GDM1 (cell line): ENCODE measurements around the gene NDUFAB1.
"Not testable (repeated sequence)": the region's sequence is repeated elsewhere in the genome, so short reads cannot be mapped to it uniquely, and the experiment has no call there.

Source experiments
- DNase-seq: peaks from one replicate; lab custom pipeline; 2025; lab: John Stamatoyannopoulos, UW

Gene NDUFAB1

DNA sequence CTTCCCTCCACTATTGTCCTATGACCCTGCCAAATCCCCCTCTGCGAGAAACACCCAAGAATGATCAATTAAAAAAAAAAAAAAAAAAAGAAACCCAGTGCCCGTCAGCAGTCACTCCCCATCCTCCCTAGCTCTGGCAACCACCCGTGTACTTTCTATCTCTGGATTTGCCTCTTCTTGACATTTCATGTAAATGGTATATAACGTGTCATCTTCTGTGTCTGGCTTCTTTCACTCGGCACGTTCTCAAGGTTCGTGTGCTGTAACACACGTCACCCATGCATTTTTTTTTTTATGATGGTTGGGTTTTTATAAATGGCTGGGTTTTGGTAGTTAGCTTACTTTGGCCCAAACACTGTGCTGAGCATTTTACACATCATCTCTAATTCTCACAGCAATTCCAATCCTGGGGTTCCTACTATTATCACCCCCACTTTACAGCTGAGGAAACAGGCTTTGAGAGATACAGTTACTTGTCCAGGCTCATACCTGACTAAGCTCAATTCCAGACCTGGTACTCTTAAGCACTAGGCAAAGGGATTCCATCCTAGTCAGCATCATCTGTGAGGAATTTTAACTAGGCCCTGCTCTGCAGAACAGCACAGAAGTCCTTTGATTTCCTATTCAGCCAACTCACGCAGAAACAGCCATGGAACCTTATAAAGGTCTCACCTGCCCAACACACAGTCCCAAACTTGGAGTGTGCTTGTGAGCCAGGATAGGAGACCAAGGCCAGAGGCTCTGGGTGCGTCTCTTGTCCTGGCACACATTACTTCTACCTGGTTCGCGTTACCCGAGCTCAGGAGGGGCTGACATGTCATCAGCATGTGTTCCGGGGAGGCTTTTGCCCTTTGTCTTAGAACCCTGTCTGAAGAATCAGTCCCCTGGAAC, 11.7 kb downstream of the NDUFAB1 start:
- no peak for DNase-seq

DNA sequence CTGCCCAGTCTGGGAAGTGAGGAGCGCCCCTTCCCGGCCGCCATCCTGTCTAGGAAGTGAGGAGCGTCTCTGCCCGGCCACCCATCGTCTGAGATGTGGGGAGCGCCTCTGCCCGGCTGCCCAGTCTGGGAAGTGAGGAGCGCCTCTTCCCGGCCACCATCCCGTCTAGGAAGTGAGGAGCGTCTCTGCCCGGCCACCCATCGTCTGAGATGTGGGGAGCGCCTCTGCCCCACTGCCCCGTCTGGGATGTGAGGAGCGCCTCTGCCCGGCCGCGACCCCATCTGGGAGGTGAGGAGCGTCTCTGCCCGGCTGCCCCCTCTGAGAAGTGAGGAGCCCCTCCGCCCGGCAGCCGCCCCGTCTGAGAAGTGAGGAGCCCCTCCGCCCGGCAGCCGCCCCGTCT, 12.8 kb downstream of the NDUFAB1 start:
- not testable (repeated sequence) for DNase-seq

DNA sequence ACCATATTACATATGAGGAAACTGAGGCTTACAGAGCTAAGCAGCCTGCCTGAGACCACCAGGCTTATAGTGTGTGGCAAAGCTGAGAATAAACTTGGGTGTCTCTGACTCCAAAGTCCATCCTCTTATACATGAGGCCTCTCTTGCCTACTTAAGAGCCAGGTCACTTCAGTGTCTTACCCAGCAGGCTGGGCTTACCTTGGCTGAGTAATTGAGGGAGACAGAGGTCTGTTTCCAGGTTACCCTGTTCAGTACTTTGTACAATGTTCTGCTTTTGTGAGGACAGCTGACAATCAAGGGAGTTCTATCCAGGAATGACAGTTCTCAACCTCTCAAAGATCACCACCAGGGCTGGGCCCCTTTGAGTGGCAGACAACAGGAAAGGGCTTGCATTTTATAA, 14.4 kb downstream of the NDUFAB1 start:
- DNase-seq = no peak

DNA sequence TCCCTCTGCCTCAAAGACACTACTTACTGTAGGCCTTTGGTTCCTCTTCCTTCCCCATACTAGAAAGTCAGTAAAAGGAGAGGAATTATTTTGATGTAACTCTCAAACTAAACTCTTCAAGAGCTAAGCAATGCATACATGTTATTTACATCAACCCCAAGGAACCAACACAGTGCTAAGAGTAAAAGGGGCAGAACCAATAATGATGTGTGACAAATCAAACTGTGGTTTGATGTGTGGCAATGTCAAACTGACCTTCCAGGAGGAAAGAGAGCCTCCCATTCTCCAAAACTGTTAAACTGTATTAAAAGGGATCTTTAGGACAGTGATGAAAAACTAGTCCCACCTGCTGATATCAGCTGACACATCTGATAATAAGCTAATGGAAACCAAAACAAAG, 15.7 kb downstream of the NDUFAB1 start:
- DNase-seq = no peak

DNA sequence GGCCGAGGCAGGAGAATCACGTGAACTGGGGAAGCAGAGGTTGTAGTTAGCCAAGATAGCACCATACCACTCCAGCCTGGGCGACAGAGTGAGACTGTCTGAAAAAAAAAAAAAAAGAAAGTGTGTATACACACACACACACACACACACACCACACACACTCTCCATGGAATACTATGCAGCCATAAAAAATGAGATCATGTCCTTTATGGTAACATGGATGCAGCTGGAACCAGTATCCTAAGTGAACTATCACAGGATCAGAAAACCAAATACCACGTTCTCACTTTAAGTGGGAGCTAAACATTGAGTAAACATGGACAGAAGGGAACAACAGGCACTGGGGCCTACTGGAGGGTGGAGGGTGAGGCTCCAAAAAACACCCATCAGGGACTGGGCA, 16.7 kb downstream of the NDUFAB1 start:
- DNase-seq = no peak

DNA sequence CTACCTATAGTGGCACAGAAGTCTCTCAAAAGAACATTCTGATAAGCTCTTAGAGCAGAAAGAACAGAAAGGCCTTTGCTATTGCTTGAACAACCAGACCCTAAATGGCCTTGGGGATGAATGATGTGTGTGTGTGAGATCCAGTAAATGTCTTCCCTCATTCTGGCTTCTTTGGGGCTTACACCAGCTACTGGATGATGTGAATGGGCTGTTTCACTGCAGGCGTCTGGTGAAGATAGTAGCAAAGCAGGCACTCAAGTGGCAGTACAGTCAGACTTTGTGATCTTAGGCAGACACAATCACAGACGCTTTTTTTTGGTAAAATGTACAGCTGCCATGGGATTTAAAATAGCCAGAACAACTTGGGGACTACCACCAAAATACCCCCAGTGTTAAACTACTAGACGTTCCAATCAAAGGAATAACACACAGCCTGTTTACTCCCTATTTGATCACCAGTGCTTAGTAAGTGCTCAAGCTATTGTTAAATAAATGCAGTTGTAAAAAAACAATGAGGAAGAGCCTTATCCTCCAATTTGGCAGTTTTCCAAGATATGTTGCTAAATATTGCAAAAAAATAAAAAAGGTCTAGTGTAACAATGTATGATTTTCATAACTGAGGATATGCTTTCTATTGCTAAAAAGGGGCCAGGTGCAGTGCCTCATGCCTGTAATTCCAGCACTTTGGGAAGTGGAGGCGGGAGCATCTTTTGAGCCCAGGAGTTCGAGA, 17.9 kb downstream of the NDUFAB1 start:
- DNase-seq = no peak

DNA sequence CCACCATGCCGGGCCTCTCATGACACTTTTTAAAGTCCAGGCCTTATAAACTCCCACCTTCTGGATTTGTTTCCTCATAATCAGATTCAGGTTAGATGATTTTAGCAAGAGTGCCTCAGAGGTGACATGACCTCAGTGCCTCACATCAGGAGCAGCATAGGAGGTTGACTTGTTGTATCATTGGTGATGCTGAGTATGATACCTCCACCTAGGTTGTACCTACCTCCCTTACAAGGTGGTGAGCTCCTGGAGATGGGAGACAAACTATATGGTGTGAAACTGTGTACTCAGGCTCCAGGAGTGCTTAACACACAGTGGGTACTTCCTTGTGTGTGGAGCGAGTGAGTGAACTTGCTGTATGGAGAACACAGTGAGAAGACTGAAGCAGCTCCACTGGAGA, 18.6 kb downstream of the NDUFAB1 start:
- DNase-seq = no peak

DNA sequence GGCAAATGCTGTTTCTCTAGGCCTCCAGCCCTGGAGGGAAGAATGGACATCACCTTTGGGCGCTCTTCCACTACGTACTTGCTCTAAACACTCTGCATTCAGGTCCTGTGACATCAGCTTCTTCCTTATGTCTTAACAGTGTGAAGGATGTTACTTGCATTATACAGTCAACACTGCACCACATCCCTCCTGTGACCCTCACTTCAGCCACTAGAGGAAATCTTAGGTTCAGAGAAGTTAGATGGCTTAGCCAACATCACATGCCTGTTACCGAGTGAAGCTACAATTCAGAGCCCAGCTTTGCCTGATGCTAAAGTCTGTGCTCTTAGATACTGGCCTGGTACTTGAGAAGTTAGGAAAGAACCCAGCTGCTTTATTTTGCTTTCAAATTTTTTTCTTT, 20.3 kb downstream of the NDUFAB1 start:
- DNase-seq = no peak

DNA sequence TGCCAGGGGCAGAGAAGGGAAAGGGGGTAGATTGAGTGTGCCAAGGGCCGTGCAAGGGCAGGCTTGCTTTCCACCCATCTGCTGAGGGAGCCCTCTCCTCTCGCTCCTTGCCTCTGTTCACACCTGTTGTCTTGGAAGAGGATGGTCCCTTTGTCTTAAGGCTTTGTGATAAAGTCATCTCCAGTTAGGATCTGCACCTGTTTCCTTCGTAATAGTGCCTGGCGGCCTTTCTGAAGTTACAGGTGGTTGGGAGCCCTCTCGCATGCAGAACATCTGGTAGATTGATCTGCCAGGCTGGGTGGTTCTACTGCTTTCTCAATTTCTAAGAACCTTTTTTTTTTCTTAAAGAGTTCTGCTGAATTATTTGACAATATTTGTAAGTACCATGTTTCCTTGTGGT, 22.3 kb downstream of the NDUFAB1 start:
- DNase-seq = no peak

DNA sequence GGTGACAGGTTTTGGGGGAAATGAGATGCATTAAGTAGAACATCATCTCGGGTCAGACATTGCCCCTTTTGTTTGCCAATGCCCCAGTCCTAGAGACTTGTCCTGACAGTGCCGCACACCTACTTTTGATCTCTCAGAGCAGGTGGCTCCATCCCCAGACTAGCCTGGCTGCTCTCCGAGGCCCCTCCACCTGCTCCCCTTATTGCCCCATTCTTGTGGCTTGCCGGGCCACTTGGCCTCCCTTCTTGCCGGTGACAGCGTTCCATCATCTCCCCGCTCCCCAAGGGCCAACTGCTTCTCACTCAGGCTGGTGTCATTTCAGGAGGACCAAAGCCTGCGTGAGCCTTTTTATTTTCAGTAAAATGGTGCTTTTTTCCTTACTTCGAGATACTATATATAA, 23.7 kb downstream of the NDUFAB1 start:
- DNase-seq = no peak

DNA sequence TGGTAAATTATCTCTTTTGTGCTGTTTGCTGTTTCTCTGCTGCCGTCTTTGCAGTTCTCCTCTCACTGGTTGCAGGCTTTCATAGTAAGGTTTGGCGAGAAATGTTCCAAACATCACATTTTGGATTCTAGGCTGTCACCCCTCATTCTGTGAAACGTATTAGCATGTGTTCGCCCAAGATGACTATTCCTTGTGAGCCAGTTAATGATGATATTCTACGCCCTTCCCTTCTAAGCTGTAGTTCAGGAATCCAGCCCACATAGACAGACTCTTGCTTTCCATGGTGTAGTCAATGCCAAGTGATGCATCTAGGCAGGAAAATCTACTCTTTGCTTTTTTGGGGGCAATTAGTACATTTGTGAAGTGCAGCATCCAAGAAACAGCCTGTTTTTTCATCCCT, 24.2 kb downstream of the NDUFAB1 start:
- no peak for DNase-seq

DNA sequence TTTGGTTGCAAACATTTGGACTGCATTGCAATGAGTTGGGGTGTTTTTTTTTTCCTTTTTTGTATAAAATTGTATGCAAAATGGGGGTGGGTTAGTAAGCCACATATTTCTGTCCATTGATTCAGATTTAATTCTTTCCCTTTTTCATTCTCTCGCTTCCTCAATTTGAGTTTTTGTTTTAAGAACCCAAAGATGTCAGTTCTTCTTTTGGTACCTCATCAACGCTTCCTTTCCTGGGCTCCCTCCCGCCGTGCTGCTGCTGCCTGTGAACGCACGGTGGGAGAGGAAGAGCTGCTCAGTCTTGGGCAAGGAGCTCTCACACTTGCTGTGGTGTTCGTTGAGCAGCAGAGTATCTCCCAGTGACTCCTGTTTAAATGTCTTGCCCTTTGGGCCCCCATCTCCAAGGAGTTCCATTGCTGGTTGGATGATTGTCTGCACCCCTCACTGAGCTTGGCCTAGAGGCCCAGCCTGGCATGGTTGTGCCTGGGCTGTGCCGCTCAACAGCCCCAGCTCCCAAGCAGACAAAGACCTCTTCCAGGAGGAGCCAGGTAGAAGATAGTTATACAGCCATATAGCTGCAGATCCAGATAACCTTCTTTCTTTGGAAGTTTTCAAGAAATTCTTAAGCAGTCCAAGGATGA, 25.0 kb downstream of the NDUFAB1 start:
- DNase-seq = no peak

DNA sequence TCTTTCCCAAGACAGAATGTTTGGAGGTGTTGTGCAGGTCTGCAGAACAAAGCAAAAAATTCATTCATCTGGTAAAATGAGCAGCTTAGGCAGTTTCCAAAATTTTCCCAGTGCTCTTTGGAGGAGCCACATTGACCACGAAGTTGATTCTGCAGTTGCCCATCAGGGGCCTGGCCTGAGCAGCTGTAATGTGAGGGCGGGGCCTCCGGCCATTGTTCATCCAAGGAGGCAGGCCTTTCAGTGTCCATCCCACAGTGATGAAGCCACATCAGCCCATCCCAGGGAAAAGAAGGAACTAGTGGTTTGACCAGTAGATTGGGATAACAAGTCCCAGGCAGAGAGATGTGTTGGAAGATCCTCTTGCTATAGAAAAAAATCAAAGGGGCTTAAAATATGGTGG, 28.5 kb downstream of the NDUFAB1 start:
- DNase-seq = no peak

DNA sequence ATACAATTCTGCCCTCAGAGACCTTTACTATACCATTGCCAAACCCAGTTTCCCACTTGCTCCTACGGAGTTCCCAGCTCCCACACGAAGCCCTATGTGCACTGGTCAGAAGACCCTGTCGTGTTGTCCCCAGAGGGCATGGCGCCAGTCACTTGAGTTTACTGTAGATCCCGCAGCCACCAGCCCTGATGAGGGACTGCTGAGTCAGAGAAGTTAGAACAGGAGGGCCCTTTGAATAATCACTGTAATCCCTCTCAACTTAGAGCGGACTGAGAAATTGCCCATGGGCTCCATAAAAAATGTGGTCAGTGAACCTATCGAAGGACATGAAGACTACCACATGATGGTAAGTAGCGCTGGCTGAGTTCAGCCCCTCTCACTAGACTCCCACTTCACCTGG, 29.4 kb downstream of the NDUFAB1 start:
- DNase-seq = no peak

DNA sequence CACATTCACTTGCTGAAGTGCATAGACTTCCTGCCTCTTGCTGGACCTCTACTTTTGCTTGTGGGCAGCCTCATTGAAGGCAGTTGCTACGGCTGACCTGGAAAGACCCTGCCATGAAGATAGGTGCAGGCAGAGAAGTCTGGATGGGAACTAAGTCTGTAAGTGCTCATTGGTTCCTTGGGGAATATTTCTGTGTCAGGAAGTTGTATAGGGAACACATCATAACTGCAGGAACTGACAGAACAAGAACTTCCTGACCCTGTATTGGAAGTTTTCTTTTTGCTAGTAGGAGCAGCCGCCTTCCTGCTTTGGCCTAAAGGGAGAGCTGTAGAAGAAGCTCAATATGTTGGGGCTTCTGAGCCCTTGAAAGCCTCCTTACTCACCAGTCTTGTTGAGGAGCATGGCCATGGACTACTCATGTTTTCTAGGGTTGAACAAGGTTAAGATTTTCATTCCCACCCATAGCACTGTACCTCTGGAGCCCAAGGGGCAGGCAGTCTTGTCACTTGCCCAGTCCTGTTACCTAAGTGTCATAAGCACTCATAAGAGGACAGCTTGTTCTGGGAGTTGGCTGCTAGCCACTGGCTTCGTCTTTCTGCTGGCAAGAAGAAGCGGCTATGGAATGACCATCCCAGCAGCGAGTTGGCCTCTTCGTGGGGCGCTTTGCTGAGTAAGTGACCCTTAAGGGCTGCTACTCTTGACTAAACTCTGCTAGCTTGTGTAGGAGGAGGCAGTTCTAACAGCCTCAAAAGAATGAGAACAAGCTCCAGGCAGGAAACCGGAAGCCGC, 31.3 kb downstream of the NDUFAB1 start:
- no peak for DNase-seq

DNA sequence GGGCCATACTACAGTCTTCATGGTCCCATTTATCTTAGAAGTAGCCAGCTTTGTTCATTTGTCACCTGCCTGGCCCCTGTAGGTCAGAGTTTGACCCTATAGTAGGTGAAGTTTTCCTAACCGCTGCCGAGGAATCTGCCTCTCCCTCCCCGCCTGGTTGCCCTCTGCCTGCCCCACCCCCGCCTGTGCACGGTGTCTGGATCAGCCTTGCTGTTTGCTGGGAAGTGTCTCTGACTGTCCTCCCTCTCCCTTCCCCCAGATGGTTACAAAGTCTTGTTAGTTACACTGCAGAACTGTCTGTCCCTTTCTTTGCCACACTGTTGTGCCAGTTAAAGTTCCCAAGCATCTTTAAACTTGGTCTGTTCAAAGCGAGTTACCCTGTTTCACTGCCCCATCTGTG, 32.9 kb downstream of the NDUFAB1 start:
- no peak for DNase-seq

DNA sequence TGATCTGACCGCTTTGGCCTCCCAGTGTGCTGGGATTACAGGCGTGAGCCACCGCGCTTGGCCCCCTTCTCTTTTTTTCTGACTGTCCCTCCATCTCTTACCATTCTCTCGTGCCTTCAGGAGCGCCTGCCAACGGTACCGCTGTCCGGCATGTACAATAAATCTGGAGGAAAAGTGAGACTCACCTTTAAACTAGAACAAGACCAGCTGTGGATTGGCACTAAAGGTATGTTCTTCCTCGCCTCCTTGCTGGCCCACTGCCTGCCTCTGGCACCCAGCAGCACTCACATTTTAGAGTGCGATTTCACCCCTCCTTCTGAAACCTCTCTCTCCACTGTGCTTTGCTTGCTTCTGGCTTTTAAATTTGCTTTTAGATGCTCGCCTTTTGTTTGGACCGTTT, 33.6 kb downstream of the NDUFAB1 start:
- no peak for DNase-seq

DNA sequence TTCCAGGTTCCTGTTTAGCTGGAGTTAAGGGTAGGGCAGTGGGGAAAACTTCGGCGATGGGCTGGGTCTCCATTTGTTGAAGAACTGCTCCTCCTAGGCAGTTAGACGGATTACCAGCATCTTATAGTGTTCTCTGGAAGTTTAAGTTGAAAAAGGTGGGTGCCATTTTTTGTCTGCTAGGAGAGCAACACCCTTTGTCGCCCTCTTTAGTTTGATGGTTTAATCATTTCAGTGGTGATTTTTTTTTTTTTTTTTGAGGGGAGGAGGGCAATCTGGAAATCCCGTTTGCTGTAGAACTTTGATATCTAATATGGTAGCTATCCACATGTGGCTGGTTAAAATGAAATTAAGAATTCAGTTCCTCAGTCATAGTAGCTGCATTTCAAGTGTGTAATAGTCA, 34.5 kb downstream of the NDUFAB1 start:
- no peak for DNase-seq

DNA sequence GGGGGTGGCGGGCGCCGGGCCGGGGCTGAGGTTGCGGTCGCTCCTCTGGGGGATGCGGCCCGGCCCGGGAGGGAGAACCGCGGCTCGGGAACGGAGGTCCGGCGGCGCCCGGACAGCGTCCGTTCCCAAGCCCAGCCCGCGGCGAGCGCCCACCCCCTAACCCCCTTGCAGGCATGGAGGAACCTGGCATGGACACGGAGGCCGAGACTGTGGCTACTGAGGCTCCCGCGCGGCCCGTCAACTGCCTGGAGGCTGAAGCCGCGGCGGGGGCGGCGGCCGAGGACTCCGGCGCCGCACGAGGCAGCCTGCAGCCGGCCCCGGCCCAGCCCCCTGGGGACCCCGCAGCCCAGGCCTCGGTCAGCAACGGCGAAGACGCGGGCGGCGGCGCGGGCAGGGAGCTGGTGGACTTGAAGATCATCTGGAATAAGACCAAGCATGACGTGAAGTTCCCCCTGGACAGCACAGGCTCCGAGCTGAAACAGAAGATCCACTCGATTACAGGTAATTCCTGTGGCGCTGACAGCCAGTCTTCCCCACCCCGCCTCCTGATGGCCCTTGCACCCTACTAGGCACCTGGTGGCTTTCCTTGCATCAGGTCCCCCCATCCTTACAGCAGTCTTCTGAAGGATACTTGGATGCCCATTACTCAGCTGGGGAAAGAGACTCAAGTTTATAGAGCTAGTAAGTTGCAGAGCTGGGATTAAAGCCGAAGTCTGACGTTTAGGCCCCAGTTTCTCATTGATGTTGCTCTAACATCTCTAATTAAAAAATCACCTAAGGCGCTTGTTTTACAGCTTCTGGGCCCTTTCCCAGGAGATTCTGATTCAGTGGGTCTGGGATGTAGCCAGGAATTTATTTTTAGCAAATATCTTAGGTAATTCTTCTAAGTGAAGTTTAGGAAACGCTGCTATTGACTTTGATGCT, 38.1 kb downstream of the NDUFAB1 start:
- DNase-seq = no peak

DNA sequence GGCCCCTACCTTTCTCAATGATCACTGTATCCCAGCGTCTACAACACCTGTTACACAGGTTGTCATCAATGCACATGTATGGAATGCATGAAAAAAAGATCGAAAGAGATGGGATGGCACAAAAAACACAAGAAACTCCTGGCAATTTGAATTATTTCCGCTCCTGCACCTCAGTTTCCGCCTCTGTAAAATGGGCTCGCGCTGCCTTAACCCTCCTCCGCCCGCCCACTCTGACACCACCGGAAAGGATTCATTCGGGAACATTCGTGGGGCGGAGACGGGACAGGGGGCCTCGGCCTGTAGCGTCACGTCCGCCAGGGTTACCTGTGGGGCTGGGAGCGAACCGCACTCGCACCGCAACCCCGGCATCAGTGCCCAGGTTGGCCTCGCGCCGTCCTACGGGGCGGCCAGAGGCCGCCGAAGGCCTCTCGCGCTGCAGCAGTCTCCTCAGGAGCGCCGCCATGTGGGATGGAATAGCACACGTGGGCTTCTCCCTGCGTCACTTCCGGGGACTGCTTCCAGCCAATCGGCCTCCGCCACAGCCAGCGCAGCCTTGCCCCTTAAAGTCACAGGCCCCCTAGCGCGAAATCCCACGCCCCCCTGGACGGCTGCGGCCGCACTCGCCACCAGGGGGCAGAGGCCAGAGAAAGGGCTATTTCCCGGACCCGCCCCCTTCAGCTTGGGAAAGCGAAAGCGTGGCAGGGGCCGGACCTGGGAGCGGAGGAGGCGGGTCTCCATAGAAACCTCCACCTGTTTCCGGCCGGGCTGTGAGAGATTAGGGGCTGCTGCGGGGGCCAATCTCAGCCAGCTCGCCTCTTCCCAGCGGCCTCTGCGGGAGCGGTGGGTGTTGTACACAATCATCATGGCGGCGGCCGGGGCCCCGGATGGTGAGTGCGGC, 39.0 kb downstream of the NDUFAB1 start, which contains the start of the genes EARS2 and UBFD1:
Gene EARS2 (minus strand): TSS at position 470 of the 898 bp plus-strand sequence. CDS start 7 bp downstream, at position 463.
Gene UBFD1 (plus strand): TSS at position 847 of the 898 bp plus-strand sequence. CDS start 16 bp downstream, at position 863.
- peak; percentile 98 for DNase-seq
